CD4-positive, alpha-beta T cell (primary cell): ENCODE measurements around the gene EXOC8. TPM values are rescaled to one million over a fixed set of nuclear protein-coding genes. Genes with fewer than 3 reads are reported as not detected.

ENCODE experiments used
- ATAC-seq: fragments of 200-7000 bp; cut with Tn5 transposase; one replicate; pipeline ENCODE4 v1.10.0; 2022; ENCODE audit warnings: mild to moderate bottlenecking; ENCODE audit not compliant: poor library complexity
- CTCF ChIA-PET: fragments of 350-600 bp; sonication (Branson Sonifier 250); formaldehyde crosslinking; loops from one replicate; lab custom pipeline; 2021; ENCODE audit warnings: antibody characterized with exemption, inconsistent platforms; lab: Charles Lee
- POLR2A ChIA-PET: fragments of 350-600 bp; sonication (Branson Sonifier 250); formaldehyde crosslinking; loops from one replicate; lab custom pipeline; 2021; ENCODE audit warnings: antibody characterized with exemption, inconsistent platforms; lab: Charles Lee
- DNase-seq, 14 experiments: peaks; one replicate each; pipeline ENCODE4 v3.0.0-alpha.2; 2013 to 2020; ENCODE audit warnings: mixed read lengths in 2 of 14
- H3K27ac ChIP-seq, 2 donors: one replicate each; pipeline versions ENCODE4 v1.5.1 to v1.7.0; 2013; ENCODE audit warnings: low read length in 2 of 2, low read depth in 1 of 2, mild to moderate bottlenecking in 1 of 2
- H3K27me3 ChIP-seq, 2 experiments: 1 replicate in 1 of 2; 2 replicates in 1 of 2; pipeline versions ENCODE4 v1.6.1 to v1.7.0; 2013; ENCODE audit warnings: low read length in 2 of 2, control low read depth in 1 of 2, mild to moderate bottlenecking in 1 of 2, moderate library complexity in 1 of 2; ENCODE audit not compliant: insufficient read depth in 2 of 2, control insufficient read depth in 1 of 2
- H3K36me3 ChIP-seq: one replicate; pipeline ENCODE4 v1.6.1; 2013; ENCODE audit warnings: low read length, control low read depth; ENCODE audit not compliant: insufficient read depth
- H3K4me1 ChIP-seq: one replicate; pipeline ENCODE4 v1.6.1; 2013; ENCODE audit warnings: low read length, control low read depth; ENCODE audit not compliant: insufficient read depth
- H3K4me3 ChIP-seq: one replicate; pipeline ENCODE4 v1.5.1; 2013; ENCODE audit warnings: mild to moderate bottlenecking, low read length, moderate library complexity
- H3K9me3 ChIP-seq, 2 experiments: 1 replicate in 1 of 2; 2 replicates in 1 of 2; pipeline versions ENCODE4 v1.6.1 to v1.7.0; 2013; ENCODE audit warnings: low read length in 2 of 2, mild to moderate bottlenecking in 2 of 2, control low read depth in 1 of 2, moderate library complexity in 1 of 2; ENCODE audit not compliant: control insufficient read depth in 1 of 2, insufficient read depth in 1 of 2
- H3K27ac Mint-ChIP-seq: one replicate; pipeline ENCODE4 v1.8.0; 2020; ENCODE audit warnings: mixed read lengths
- H3K27me3 Mint-ChIP-seq: one replicate; pipeline ENCODE4 v1.8.0; 2021; ENCODE audit warnings: mixed read lengths
- H3K36me3 Mint-ChIP-seq: one replicate; pipeline ENCODE4 v1.8.0; 2021; ENCODE audit warnings: low read depth, mixed read lengths
- H3K4me1 Mint-ChIP-seq: one replicate; pipeline ENCODE4 v1.8.0; 2021; ENCODE audit warnings: low read depth, mixed read lengths
- H3K4me3 Mint-ChIP-seq: one replicate; pipeline ENCODE4 v1.8.0; 2020; ENCODE audit warnings: mild to moderate bottlenecking, mixed read lengths
- H3K9me3 Mint-ChIP-seq: one replicate; pipeline ENCODE4 v1.8.0; 2020; ENCODE audit warnings: mixed read lengths
- intact Hi-C, 2 experiments: fragments of 100-400 bp; cut with DNase I in 1 of 2; cut with micrococcal nuclease in 1 of 2; formaldehyde crosslinking; loops; one replicate each; pipeline versions ENCODE4 v1.15.1 to v1.9.0; 2023 to 2025; cut with DNase I, micrococcal nuclease
- total RNA-seq, 174 experiments: library from RNA in 2 of 174; stranded (reverse) in 2 of 174; gene quantifications; one replicate each; pipeline ENCODE4 v1.2.3 and lab custom pipeline; 2021 to 2026
- TF ChIP-seq, protein P1 (sequence below): fragments of 200-600 bp; IDR thresholded peaks from one replicate; pipeline ENCODE4 v1.8.0; 2022; ENCODE audit warnings: antibody characterized with exemption, mild to moderate bottlenecking

EXOC8 gene
- total RNA-seq, 2 experiments from 2014 or later: 28.0 to 31.9 TPM

DNA sequence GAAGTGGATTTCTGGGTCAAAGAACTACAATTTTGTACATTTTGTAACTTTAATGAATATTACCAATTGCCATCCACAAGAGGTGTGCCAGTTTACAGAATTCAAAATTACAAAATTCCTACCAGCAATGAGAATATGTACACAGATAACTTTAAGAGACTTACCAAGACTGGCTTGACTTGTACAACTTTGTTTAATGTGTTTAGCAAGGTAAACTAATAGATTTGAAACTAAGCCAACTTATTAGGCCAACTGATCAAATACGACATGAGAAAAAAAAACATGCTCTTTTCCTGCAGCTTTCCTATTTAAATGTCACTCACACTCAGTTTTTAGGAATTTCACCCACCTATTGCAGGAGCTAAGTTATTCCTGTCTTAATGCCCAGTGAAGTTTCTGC, 11.4 kb downstream of the EXOC8 start:
- no peak overlapping the region for H3K27ac Mint-ChIP-seq
- peaks cover 11% of the 10 kb centered on the region for H3K4me1 Mint-ChIP-seq
- Histone ChIP-seq H3K36me3 (no peaks in the 10 kb centered on the region), H3K4me3 (no peak overlapping the region), H3K9me3 (no peaks in the 10 kb centered on the region), H3K27me3 (no peaks in the 10 kb centered on the region), H3K4me1 (peaks cover 2% of the 10 kb centered on the region), H3K27ac (no peak overlapping the region)
- no peaks in the 10 kb centered on the region for H3K9me3 Mint-ChIP-seq
- no peak for DNase-seq
- TF ChIP-seq, protein P1, sequence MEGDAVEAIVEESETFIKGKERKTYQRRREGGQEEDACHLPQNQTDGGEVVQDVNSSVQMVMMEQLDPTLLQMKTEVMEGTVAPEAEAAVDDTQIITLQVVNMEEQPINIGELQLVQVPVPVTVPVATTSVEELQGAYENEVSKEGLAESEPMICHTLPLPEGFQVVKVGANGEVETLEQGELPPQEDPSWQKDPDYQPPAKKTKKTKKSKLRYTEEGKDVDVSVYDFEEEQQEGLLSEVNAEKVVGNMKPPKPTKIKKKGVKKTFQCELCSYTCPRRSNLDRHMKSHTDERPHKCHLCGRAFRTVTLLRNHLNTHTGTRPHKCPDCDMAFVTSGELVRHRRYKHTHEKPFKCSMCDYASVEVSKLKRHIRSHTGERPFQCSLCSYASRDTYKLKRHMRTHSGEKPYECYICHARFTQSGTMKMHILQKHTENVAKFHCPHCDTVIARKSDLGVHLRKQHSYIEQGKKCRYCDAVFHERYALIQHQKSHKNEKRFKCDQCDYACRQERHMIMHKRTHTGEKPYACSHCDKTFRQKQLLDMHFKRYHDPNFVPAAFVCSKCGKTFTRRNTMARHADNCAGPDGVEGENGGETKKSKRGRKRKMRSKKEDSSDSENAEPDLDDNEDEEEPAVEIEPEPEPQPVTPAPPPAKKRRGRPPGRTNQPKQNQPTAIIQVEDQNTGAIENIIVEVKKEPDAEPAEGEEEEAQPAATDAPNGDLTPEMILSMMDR: no peak
- intact Hi-C loops: no loop called here
- ATAC-seq: no peak
- H3K36me3 Mint-ChIP-seq: peaks cover 1% of the 10 kb centered on the region
- no peak overlapping the region for H3K4me3 Mint-ChIP-seq
- ChIA-PET POLR2A (no interaction called here), CTCF (no interaction called here)
- H3K27me3 Mint-ChIP-seq: no peaks in the 10 kb centered on the region

DNA sequence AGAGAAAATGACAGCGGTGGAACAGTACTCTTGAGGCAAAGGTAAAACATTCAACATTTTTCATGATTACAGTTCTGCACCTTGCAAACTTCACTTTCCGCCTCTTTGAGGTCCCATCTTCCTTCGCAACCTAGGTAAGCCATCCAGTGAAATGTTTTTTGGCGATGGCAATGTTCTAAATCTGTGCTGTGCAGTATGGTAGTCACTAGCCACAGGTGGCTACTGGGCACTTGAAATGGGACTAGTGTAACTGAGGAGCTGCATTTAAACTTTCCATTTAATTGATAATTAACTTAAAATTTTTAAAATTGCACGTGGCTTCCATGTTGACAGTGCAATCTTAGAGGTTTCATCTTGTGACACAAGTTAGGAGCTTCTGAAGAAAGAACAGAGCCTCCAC, 13.0 kb downstream of the EXOC8 start:
- intact Hi-C loops: no loop called here
- no peaks in the 10 kb centered on the region for H3K36me3 ChIP-seq
- no peak overlapping the region for H3K4me3 Mint-ChIP-seq
- H3K9me3 ChIP-seq: no peaks in the 10 kb centered on the region
- H3K27ac ChIP-seq: no peak overlapping the region
- H3K27me3 ChIP-seq: no peaks in the 10 kb centered on the region
- H3K4me3 ChIP-seq: no peak overlapping the region
- ChIA-PET POLR2A (interaction anchor here (1.6 kb wide), 1 partner anchor 13 kb away, joined by 6 read pairs; the partner anchor contains the start of genes EXOC8 and SPRTN), CTCF (no interaction called here)
- TF ChIP-seq, protein P1: no peak
- no peaks in the 10 kb centered on the region for H3K4me1 Mint-ChIP-seq
- H3K9me3 Mint-ChIP-seq: no peaks in the 10 kb centered on the region
- H3K27ac Mint-ChIP-seq: no peak overlapping the region
- DNase-seq (no peak), ATAC-seq (no peak)
- H3K4me1 ChIP-seq: no peaks in the 10 kb centered on the region
- H3K27me3 Mint-ChIP-seq: no peaks in the 10 kb centered on the region
- no peaks in the 10 kb centered on the region for H3K36me3 Mint-ChIP-seq

DNA sequence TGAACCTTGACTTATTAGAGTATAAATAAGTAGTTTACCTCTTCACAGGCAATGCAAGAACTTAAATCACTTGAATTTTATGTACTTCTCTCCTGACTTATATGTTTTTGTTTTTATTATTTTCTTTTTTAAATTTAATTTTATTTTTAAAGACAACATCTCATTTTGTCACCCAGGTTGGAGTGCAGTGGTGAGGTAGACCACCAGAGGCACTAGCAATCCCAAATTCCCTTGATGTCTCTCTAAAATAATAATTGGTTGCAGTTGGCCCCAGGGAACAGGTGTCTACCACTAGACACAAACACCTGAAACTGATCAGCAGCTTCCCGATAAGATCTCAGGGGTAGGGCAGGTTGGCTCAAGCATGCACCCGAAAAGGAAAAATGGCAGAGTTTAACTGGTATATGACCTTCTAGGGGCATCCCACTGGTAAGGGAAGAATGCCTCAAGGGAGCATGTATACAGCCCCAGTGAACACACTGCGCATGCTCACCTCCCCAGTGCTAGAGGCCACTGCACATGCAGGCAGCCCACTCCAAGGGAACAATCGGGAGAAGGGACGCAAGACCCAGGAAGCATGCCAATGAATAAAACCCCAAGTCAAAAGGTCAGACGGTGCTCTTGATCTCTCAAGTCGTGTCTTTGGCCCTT, 14.6 kb downstream of the EXOC8 start:
- Mint-ChIP-seq H3K9me3 (no peaks in the 10 kb centered on the region), H3K27ac (no peak overlapping the region), H3K27me3 (no peaks in the 10 kb centered on the region), H3K36me3 (no peaks in the 10 kb centered on the region), H3K4me3 (no peak overlapping the region), H3K4me1 (no peaks in the 10 kb centered on the region)
- ATAC-seq (no peak), DNase-seq (no peak)
- H3K27me3 ChIP-seq: no peaks in the 10 kb centered on the region
- ChIA-PET POLR2A (no interaction called here), CTCF (no interaction called here)
- intact Hi-C loops: no loop called here
- H3K4me1 ChIP-seq: no peaks in the 10 kb centered on the region
- no peak overlapping the region for H3K4me3 ChIP-seq
- H3K36me3 ChIP-seq: no peaks in the 10 kb centered on the region
- H3K27ac ChIP-seq: no peak overlapping the region
- no peaks in the 10 kb centered on the region for H3K9me3 ChIP-seq
- TF ChIP-seq, protein P1: no peak
